Type B pancreatic cell (in vitro differentiated cells): ENCODE data around the gene RGS11. TPM values are rescaled to one million over a fixed set of nuclear protein-coding genes. Genes with fewer than 3 reads are reported as not detected.

ENCODE experiments used
- DNase-seq: peaks from one replicate; pipeline ENCODE4 v3.0.0; 2021; ENCODE audit warnings: mixed read lengths; ENCODE audit not compliant: unreplicated experiment; ENCODE audit errors: extremely low spot score
- H3K27ac Mint-ChIP-seq: 2 replicates; pipeline ENCODE4 v1.8.0; 2021; ENCODE audit warnings: mild to moderate bottlenecking, mixed read lengths
- H3K27me3 Mint-ChIP-seq: 2 replicates; pipeline ENCODE4 v1.8.0; 2021; ENCODE audit warnings: mixed read lengths
- H3K36me3 Mint-ChIP-seq: 2 replicates; pipeline ENCODE4 v1.8.0; 2021; ENCODE audit warnings: mixed read lengths
- H3K4me1 Mint-ChIP-seq: one replicate; pipeline ENCODE4 v1.8.0; 2021; ENCODE audit warnings: mixed read lengths; ENCODE audit not compliant: unreplicated experiment
- H3K4me3 Mint-ChIP-seq: 2 replicates; pipeline ENCODE4 v1.8.0; 2021; ENCODE audit warnings: mild to moderate bottlenecking, mixed read lengths
- H3K9me3 Mint-ChIP-seq: 2 replicates; pipeline ENCODE4 v1.8.0; 2021; ENCODE audit warnings: mixed read lengths
- total RNA-seq: library from RNA; stranded (reverse); gene quantifications from 2 replicates; pipeline ENCODE4 v1.2.1, GENCODE V29; 2021; ENCODE audit warnings: low replicate concordance
- TF ChIP-seq, protein P1 (sequence below): fragments of 200-600 bp; sonication (generic); conservative IDR thresholded peaks from 2 replicates; pipeline ENCODE4 v1.5.0; 2021; ENCODE audit warnings: antibody characterized with exemption, mild to moderate bottlenecking

Gene RGS11
- total RNA-seq, 1 donor from 2014 or later = 6.6 TPM

DNA sequence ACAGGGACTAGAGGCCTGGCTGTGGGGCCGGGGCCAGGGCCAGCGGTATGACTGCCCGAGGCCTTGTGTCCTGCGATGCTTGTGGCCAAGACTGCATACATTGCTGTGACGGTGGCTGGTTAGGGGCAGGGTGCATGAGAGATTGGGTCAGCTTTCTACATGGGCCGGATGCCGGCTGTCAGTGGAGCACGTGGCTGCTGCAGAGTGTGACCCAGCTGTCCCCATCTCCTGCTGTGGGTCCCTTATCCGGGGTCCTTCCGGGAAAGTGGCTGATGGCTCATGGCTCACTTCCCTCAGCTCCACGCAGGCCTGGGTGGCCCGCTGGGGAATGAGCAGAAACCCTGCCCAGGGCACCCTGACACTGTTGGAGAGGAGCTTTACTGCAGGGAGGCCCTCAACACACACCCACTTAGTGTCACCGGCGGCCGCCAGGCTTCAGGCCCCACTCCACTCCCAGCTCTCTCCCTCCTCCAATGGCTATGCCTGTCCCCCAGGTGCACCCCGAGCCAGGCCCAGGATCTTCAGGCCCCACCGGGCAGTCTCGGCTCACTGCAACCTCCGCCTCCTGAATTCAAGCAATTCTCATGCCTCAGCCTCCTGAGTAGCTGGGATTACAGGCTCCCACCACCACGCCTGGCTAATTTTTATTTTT, 808 bp upstream of the RGS11 start:
- H3K27me3 Mint-ChIP-seq = peaks cover 40% of the 10 kb centered on the region
- no peaks in the 10 kb centered on the region for H3K4me1 Mint-ChIP-seq
- no peak for DNase-seq
- H3K9me3 Mint-ChIP-seq = no peaks in the 10 kb centered on the region
- peak overlapping the region; percentile 21 for H3K27ac Mint-ChIP-seq
- peak overlapping the region; percentile 80 for H3K4me3 Mint-ChIP-seq
- TF ChIP-seq, protein P1, sequence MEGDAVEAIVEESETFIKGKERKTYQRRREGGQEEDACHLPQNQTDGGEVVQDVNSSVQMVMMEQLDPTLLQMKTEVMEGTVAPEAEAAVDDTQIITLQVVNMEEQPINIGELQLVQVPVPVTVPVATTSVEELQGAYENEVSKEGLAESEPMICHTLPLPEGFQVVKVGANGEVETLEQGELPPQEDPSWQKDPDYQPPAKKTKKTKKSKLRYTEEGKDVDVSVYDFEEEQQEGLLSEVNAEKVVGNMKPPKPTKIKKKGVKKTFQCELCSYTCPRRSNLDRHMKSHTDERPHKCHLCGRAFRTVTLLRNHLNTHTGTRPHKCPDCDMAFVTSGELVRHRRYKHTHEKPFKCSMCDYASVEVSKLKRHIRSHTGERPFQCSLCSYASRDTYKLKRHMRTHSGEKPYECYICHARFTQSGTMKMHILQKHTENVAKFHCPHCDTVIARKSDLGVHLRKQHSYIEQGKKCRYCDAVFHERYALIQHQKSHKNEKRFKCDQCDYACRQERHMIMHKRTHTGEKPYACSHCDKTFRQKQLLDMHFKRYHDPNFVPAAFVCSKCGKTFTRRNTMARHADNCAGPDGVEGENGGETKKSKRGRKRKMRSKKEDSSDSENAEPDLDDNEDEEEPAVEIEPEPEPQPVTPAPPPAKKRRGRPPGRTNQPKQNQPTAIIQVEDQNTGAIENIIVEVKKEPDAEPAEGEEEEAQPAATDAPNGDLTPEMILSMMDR = no peak
- no peaks in the 10 kb centered on the region for H3K36me3 Mint-ChIP-seq

DNA sequence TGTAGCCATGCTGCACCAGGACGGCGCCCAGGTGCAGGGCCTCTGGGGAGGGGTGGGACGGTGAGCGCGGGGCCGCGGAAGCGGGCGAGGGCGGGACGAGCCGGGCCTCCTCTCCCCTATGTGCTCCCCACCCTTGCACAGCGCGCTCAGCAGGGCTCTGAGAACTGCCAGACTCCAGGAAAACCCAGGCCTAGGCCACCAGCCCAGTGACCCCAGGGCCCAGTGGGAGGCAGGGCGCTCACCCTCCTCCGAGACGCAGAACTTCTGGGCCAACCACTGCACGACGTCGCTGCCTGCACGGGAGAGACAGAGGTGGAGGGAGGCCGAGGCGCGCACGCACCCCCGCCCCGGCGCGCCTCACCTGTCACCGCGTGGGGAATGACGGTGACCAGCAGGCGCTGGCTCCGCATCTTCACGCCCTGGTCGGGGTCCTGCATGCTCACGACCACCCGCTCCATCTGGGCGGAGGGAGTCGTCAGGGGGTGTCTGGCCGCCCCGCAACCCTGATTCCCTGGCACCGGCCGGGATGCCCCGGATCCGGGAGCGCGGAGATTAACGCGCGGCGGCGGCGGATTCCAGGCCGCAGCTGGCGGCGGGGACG, 603 bp downstream of the RGS11 start:
- H3K4me3 Mint-ChIP-seq = peak overlapping the region; percentile 74
- no peak for DNase-seq

DNA sequence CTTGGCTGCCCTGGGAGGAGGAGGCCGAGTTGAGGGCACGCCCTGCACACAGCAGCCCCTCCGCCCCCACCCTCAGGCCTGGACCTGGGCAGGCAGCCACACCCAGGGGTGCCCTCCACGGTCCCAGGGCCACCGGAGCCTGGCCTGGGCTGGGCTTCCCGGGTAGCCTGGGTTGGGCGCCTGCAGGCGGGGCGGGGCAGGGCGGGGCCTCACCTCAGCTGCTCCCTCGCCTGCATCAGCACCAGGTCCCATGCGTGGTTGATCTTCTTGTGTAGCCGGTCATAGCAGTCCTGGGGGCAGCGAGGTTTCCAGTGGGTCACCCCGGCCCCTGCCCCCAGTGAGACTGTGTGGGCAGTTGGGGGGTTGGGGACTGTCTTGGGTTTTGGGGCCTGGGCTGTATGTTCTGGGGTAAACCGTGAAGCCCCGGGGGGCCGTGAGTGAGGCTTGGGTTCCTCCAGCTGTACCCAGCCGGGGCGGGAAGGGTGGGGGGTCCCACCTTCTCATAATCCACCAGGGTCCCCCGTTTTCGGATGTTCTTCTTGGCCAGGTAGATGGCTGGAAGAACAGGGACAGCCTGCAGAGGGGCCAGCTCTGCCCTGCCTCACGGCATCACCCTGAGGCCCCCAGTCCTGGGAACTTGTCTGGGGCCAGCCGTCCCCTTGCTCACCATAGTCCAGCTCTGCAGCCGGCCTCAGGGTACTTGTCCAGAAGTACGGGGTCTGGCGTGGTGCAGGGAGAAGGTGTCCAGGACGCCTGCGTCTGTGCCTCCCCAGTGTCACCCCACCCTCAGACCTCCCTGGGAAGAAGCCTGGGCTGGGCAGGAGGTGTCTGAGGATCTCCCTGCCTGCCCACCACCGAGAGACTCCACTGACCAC, 2.0 kb downstream of the RGS11 start:
- Mint-ChIP-seq H3K9me3 (no peaks in the 10 kb centered on the region), H3K36me3 (no peaks in the 10 kb centered on the region), H3K27ac (no peak overlapping the region), H3K27me3 (peaks cover 33% of the 10 kb centered on the region), H3K4me1 (no peaks in the 10 kb centered on the region), H3K4me3 (no peak overlapping the region)
- TF ChIP-seq, protein P1 = no peak
- no peak for DNase-seq

More for the DNA sequence above, 603 bp downstream of the RGS11 start:
- Mint-ChIP-seq H3K36me3 (no peaks in the 10 kb centered on the region), H3K9me3 (no peaks in the 10 kb centered on the region), H3K27ac (no peak overlapping the region), H3K4me1 (no peaks in the 10 kb centered on the region), H3K27me3 (peaks cover 40% of the 10 kb centered on the region)
- TF ChIP-seq, protein P1 = no peak

DNA sequence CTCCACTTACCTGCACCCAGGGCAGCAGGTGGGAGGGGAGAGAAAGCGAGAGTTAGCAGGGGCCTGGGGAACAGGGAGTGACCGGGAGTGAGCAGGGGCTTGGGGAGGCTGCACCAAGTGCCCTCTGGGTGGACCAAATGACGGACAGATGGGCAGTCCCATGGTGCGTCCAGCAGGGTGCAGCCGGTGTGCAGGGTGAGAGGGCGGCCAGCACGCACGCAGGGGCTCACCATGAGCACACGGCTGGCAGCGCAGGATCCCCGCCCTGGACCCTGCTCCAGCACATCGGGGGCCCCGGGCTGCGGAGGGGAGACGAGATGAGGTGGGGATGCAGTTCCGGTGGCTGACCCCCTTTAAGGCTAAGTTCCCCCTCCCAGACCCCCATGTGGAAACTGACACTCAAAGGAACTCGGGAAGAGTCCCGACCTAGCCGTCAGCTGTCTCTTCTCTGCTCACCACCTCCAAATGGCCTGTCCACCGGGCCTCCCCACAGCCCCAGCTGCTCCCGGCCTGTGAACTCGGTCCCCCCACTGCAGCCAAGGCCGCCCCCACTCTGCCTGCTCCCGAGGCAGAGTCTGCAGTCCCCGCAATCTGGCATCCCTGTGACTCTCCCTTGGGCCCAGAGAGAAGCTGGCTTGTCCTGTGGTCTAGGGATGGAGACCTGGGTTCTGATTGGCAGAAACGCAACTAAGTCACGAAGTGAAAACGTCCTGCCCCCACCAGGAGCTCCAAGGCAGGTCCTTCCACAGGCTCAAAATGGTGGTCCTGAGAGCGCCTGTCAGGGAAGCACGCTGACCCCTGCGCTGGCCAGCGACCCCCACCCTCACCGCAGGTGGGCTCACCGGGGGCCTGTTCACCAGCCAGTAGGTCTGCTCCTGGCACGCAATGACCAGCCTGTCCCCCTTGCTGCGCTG, 2.9 kb downstream of the RGS11 start:
- Mint-ChIP-seq H3K4me3 (no peak overlapping the region), H3K27me3 (peaks cover 27% of the 10 kb centered on the region), H3K27ac (no peak overlapping the region), H3K36me3 (no peaks in the 10 kb centered on the region), H3K9me3 (no peaks in the 10 kb centered on the region), H3K4me1 (no peaks in the 10 kb centered on the region)
- TF ChIP-seq, protein P1 = no peak
- DNase-seq = no peak
